ENCODE data around the gene AKT1. TPM values are rescaled to one million over a fixed set of nuclear protein-coding genes. Genes with fewer than 3 reads are reported as not detected.

Gene AKT1
- polyA plus RNA-seq, 4 donors: 108 to 135 (median 113) TPM

DNA sequence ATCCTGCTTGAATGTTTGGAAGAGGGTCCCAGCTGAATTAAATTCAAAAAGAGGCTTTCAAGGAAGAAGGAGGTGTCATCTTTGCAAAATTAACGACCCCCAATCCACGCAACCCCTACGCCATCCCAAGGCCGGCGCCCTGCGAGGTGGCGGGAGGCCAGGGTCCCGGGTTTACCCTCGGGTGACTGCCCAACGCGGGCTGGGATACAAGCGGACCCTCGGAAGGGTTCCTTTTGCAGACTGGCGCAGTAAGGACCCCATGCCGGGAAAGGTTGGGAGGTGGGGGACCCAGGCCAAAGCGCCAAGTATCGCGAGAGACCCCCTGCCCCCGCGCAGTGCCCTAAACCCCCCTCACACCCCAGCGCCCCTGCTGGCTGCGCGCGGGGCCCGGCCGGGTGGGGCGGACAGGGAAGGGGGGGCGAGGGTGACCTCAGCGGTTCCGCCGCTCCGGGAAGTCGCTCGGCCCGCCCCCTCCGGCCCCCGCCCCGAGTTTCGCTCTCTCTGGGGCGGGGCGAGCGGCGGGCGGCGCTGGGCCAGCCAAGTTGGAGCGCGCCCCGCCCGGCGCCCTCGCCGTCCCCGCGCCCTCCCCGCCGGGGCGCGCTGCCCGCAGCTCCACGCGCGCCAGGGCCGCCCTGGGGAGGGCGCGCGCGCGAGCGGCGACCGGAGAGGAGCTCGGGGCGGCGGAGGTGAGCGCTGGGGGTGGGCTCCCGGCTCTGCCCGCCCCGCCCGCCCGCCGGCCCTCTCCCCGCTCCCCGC, 4.6 kb upstream of the AKT1 start:
- no peak for DNase-seq (ENCODE audit: low read depth in 4 of 4, low spot score in 3 of 4)

DNA sequence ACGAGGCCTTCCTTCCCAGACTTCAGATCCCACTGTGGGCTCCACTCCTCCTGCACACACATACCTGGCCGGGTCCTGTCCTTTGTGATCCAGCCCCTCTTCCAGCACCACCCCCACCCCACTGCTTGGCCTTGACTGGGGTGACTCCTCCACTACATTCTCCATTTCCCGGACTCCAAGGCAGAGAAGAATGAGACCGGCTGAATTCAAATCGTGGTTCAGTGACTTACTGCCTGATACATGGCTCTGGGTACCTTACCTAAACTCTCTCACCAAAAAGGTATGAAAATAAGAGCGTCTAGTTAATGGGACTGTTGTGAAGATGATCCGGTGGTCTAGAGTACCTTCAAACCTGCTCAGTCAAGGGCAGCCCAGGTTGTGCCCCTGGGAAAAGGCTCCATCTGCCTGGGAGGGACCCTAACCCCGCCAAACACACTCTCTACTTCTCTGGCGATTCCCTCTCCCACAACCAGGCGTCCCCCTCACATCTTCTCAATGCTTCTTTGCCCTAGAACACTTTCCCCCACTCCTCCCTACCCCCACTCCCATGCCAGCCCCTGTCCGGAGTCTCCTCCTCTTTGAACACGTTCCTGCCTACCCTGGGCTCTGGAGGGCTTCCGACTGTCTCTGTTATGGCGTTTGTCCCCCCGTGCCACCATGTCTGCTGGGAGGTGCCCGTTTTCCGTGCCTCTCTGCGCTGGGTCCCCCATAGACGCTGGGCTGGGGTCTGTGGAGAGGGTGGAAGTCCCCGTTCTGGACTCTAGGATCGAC, 3.9 kb upstream of the AKT1 start:
- DNase-seq (ENCODE audit: low read depth in 4 of 4, low spot score in 3 of 4): no peak

DNA sequence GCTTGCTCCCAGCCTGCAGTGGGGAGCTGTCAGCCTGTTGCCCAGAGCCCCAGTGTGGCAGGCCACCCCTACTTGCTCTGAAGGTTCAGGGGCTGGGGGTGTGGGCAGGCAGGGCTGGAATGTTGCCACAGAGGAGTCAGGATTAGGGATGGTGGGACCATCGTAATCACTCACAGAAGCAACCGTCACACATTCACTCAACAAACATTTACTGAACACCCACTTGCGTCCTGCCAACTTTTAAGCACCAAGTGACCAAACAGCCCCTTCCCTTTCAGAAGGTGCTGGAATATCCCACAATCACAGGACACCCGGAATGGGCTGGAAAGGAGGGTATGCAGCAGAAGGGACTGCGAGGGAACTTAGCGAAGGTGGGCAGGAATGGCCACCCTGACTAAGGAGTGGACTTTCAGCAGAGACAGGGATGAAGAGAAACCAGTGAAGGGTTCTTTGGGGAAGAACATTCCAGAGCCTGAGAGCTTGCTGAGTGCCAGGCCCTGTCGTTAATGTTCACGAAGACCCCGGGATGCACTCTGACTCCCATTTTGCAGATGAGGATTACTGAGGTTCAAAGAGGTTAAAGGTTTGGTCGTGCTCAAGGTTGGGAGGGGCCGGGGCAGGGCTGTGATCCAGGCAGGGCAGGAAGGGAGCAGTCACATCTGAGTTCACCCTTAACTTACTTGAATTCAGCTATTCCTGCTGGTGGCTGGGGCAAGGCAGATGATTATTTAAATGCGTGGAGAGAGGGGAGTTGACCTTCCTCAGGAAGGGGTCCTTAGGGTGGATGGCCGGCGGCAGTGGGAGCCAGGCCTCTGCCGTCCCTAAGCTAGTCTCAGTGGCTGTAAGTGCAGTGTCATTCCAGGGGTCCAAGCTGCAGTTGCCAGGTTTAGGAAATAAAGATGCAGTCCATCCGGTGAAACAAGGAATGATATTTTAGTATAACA, 3.0 kb upstream of the AKT1 start:
- DNase-seq (ENCODE audit: low read depth in 4 of 4, low spot score in 3 of 4): no peak

DNA sequence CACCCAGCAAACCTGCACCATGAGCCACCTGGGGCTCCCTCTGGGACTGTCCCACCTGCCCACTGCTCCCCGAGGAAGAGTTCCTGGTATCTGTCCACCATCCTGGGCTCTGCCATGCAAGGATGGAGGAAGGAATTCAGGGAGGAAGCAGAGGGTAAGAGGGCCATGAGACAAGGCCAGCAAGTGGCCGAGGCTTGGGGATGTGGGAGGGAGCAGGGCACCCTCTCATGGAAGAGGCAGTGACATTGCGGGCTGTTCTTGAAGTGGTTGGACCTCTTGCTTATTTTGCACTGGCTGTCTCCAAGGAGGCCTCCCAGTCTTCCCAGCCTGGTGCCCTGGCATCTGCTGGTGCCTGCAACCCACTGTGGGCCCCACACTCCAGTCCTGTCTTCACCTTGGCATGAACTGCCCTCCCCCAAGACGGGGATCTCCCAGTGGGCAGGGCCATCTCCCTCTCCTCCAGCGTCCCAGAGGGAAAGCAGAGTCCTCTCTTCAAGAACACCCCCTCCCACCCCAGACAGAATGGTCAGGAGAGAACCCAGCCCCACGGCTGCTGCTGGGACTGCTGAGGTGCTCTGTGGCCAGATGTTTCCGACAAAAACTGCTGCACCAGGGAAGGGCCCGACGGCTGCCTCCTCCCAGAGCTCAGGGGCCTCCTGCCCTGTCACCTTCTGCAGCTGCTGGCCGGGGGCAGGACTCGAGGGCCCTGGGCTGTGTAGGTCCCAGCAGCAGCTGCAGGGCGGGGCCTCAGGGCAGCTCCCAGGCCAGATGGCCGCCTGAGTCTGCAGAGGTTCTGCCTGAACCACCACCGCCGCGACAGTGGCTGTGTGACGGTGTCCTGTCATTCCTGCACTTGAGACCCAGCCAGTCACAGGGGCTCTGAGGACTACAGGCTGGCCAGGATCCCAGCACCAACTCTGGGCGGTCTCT, 1.8 kb upstream of the AKT1 start:
- no peak for DNase-seq (ENCODE audit: low read depth in 4 of 4, low spot score in 3 of 4)

DNA sequence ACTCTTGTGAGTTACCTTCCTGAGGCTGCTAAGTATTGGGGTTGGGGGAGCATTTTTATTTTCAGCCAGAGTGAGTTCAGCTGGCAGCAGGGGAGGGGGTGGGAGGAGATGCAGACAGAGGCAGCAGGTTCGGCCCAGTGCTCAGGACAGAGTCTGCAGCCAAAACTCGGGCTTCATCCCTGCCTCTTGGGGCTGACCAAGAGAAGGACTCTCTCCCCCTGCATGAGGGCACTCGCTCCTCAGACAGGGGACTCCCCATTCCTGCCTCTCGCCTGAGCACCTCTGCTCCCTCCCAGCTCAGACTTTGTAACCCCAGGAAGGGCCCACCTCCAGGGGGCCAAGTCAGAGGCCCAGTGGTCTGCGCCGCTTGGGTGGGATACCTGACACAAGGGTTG, 1.1 kb upstream of the AKT1 start:
- no peak for DNase-seq (ENCODE audit: low read depth in 4 of 4, low spot score in 3 of 4)

DNA sequence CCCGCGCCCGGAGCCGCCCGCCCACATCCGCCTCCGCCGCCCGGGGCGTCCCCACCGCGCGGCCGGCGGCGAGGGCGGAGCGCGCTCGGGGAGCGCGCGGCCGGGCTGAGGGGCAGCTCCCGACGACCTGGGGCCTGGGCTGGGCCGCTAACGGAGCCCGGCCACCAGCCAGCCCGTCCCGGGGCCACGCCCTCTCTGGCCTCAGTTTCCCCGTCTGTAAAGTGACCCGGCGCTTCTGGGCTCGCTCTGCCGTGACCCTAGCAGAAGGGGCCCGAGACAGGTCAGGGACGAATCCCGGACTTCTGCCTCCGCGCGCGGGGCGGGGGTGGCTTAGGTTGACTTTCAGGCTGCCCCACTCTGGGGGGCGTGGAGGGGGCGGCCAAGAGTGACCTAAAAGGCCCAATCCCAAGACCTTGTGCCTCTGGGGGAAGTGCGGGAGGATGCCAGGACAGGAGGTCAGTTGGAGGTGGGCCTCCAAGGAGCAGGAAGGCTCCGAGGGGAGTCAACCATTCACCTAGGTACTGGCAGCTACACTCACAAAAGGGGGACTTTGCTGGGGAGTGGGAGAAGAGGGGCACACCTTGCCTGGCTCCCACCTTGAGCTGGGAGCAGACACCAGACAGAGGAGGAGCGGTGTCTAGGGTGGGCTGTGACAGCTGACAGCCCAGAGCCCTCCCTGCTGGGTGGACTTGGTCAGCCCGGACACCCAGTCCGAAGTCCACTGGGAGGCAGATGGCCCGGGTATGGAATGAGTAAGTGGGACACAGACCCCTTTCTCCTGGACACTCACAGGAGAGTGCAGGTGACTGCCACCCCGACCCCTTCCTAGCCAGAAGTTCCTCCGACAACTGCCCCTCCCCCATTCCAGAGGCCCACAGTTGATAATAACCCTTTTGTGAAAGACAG, 486 bp upstream of the AKT1 start:
- no peak for DNase-seq (ENCODE audit: low read depth in 4 of 4, low spot score in 3 of 4)

DNA sequence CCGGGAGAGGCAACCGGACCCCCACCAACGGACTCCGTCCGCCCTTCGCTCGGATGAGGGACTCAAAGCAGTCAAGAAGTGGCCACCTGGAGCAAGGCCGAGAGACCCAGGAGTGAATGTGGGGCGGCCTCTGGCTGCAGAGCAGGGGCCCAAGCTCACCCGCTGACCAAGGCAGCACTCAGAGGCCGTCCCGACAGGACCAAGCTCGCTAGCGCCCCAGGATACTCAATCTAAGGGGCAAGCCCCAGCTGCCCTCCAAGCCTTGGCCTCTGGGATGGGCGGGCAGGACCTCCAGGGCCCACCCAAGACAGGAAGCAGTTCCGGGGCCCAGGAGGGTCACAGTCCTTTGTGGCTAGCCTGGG, 936 bp downstream of the AKT1 start:
- no peak for DNase-seq (ENCODE audit: low read depth in 4 of 4, low spot score in 3 of 4)

DNA sequence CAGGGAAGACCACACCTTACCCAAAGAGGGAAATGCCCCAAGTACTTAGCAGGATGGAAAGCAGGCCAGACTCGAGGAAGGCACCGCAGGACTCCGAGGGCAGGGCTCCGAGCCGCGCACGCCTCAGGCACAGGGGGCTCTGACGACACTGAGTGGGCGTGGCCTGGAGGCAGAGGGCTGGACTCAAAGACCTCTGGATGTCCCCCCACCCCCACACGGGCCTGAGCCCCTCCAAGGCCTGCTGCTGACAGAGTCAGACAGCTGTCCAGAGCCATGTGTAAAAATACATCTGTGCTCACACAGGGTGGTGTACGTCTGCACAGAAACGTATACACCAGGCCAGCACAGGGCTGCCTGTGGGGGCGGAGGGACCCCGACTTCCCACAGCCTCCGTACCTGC, 1.4 kb downstream of the AKT1 start:
- no peak for DNase-seq (ENCODE audit: low read depth in 4 of 4, low spot score in 3 of 4)

DNA sequence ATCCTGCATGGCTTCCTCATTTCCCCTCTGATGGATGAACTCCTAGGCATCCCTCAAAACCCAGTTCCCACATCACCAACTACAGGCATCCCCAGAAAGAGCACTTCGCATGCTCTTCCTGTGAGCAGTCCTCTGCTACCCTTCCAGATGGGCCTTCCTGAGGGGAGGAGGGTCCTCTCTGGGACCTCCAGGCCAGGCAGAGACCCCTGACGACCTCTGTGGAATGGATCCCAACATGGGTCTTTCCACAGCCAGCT, 1.9 kb downstream of the AKT1 start:
- no peak for DNase-seq (ENCODE audit: low read depth in 4 of 4, low spot score in 3 of 4)

DNA sequence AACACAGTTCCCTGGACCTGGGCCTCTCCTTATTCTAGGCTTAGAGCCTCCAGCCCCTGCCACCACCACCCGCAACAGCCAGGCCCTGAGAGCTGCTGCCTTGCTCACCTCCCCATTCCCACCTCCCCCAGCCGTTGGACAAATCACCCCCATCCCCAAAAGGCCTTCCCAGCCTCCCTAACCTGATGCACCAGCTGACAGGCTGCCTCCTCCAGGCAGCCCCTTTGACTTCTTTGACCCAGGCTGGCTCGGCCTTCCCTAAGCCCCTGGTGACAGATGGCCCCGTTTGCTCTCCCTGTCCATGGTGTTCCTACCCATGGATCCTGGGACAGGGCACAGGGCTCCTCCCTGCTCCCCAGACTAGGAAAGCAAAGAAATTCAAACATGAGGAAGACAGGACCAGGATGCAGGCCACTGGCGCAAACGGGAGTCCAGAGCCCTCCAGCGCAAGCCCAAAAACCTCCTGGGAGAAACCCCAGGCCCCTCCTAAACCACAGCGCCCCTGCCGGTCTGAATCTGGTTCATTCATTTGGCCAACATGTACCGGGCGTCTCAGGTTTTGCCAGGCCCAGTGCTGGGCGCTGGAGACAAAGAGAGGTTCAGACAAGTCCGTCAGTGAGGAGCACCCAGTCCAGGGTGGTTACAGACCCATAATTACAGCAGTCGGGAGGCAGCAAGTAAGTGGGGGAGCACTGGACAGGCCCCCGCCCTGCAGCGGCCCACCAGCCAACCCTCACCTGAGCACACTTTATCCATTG, 2.4 kb downstream of the AKT1 start:
- DNase-seq (ENCODE audit: low read depth in 4 of 4, low spot score in 3 of 4): no peak

DNA sequence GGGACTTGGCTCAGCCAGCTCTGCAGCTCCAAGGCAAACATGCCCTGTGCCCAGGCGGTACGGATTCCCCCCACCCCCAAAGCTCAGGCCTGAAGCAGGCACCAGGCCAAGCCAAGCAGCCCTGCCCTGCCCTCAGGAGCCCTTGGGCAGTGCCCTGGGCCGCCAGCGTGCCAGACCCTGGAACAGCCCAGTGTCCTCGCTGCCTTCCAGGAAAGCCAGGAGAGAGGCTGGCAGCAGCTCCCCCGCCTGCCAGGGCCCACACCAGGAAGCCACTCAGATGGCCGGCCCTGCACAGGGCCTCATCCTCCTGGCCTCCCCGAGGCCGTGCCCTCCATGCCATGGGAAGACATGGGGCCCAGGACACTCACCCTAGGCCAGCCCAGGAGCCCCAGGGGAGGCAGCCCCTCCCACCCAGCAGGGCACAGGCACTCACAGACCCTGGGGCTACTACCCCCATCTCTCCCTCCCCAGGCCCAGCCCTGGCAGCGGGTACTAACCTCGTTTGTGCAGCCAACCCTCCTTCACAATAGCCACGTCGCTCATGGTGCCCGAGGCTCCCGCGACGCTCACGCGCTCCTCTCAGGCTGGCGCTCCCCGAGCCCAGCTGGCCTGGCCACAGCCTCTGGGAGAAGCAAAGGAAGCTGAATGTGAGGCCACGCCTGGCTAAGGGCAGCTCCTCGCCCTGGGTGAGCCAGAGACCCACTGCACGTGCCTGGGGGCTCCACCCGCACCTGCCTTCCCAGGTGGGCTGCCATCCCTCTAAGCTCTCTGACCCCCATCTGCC, 3.3 kb downstream of the AKT1 start:
- no peak for DNase-seq (ENCODE audit: low read depth in 4 of 4, low spot score in 3 of 4)

DNA sequence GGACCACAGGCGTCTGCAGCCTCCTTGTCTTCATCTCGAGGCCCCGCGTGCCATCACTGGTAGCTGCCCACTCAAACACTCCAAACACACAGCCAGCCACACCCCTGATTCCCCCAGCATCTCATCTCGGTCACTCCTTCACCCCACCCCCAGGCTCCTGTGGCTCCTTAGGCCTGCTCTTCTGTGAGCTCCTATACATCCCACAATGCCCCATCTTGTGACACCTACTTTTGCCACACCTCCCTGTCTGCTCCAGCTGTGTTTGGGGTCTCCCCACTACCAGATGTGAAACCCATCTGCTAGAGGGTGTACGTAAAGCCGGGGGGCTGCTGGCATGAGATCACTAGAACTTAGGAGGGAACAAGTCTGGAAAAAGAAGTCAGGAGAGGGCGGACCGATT, 4.1 kb downstream of the AKT1 start:
- DNase-seq (ENCODE audit: low read depth in 4 of 4, low spot score in 3 of 4): no peak

DNA sequence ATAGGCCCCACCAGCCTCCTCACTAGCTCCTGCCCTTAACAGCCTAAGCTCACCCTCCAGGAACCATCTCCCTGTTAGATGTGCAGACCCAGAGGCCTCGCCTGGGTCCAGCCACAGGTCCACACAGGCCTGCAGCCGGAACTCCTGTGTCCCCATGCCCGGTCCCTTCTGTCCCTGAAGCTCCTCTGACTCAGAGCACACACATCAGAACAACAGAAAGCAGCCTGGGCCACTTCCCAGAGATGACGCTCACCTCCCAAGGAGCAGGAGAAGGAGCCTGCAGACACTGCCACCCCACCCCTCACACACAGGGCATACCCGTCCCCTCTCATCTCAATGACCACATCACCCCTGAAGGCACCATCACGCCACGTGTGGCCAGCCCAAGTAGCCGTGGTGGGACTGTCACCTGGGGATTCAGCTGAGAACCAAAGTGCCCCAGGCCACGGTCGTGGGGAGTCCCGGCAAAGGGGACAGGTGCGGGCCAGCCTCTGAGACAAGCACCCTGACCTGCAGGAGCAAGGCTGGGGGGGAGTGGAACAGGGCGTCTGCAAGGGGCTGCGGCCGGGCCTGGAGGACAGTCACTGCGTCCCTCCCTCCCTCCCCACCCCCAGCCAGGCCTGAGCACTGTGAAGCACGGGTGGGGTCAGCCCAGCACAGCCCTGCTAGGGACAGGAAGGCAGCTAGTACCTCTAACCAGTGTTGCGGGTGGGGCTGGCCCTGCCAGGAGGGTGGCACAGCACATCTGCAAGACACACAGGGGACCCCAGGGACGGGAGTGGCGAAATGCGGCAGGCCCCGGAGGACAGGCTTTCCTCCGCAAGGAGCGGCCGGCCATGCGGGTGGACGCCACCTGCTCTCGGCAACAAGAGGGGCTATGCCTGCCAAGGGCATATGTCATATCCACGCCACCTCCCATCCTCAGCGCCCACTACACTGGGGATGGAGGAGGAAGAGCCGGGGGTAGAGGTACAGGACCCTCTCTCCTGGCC, 5.5 kb downstream of the AKT1 start:
- no peak for DNase-seq (ENCODE audit: low read depth in 4 of 4, low spot score in 3 of 4)

DNA sequence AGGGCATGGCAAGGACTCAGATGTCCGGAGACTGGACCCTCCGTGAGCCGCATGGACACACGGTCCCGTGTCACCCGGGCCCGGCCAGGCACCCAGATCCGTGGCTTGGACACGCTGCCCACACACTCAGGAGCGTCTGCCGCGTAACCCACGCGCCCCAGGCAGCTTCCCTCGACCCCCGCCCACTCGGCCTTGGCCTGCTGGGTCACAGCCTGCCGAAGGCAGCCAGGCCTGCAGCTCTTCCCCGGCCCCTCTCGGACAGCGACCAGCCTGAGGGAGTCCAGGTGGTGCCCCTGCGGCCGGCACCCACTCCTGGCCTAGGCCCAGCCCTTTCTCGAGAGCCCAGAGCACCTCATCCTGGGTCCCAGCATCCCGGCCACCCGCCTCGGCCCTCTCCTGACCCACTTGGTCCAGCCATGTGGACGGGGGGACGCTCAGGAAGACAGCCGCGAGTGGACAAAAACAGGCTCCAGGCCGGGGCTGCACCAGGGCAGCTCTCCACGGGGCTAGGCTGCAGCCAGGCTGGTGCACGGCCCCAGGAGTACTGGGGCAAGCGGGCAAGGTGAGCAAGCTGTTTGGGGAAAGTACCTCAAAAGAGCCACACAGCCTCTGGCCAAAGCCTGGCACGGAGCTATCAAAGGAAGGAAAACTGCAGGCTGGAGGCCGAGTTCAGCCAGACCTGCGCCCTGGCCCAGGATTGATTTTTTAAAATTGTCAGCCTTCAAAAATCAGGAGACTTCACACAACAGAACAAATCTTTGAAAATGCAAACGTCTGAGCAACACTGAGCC, 6.5 kb downstream of the AKT1 start:
- no peak for DNase-seq (ENCODE audit: low read depth in 4 of 4, low spot score in 3 of 4)

DNA sequence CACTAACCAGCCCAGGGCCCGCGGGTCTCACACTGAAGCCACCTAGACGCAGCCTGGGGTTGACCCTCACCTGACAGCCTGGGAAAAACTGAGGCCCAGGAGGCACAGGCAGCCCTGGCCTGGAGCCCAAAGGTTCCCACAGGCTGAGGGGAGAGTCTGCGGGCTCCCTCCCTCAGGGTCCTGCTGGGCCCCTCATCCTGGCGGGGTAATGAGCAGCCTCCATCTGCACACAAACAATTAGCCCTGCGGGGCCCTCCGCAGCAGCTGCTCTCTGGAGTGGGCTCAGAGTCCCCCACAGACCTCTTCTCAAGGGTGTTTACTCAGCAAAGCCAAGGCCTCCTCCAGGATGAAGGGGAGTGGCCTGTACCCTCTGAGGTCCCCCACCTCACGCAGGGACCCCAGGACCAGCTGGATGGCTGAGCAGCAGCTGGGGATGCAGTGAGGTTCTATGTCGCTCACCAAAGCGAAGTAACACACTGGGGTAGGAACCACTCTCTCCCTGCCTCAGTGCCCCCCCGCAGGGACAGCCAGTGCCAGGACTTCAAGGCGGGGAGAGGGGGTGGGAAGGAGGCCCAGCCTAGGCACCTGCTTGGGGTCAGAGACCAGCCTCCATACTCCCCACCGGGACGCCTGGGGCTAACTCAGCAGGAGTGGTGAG, 7.3 kb downstream of the AKT1 start:
- DNase-seq (ENCODE audit: low read depth in 4 of 4, low spot score in 3 of 4): no peak
